Body of pancreas (tissue), 4 donors: ENCODE results near the gene GATA1. TPM values are rescaled to one million over a fixed set of nuclear protein-coding genes. Genes with fewer than 3 reads are reported as not detected.

Experiments used
- ATAC-seq: fragments of 150-250 bp; one replicate; pipeline ENCODE4 v1.9.1; 2016
- DNase-seq, 4 donors: peaks; one replicate each; pipeline ENCODE4 v3.0.0-alpha.2; 2019
- H3K27ac ChIP-seq, 4 donors: fragments of 200-600 bp; sonication (generic); 1 replicate in 3 of 4; 2 replicates in 1 of 4; pipeline versions ENCODE4 v1.5.1 to v1.6.1; 2016 to 2019; ENCODE audit warnings: mild to moderate bottlenecking in 1 of 4, mixed read lengths in 1 of 4, moderate library complexity in 1 of 4
- H3K27me3 ChIP-seq, 2 donors: fragments of 200-600 bp; sonication (generic); one replicate each; pipeline ENCODE4 v1.6.0; 2016; ENCODE audit warnings: mild to moderate bottlenecking in 1 of 2
- H3K36me3 ChIP-seq, 2 donors: fragments of 200-600 bp; sonication (generic); replicated peaks in 1 of 2; 2 replicates each; pipeline ENCODE4 v1.5.1; 2016; ENCODE audit warnings: low read depth in 2 of 2; ENCODE audit not compliant: insufficient read depth in 1 of 2
- H3K4me1 ChIP-seq: fragments of 200-600 bp; sonication (generic); one replicate; pipeline ENCODE4 v1.6.0; 2016
- H3K4me3 ChIP-seq, 2 donors: fragments of 200-600 bp; sonication (generic); 1 replicate in 1 of 2; 2 replicates in 1 of 2; pipeline ENCODE4 v1.5.1; 2016 to 2019
- H3K9me3 ChIP-seq, 3 donors: fragments of 200-600 bp; sonication (generic); 1 replicate in 2 of 3; 2 replicates in 1 of 3; pipeline ENCODE4 v1.5.1; 2016
- CTCF ChIP-seq, 7 experiments: fragments of 450-650 bp in 4 of 7; fragments of 200-600 bp in 3 of 7; sonication (generic) in 3 of 7; IDR thresholded peaks; one replicate each; pipeline ENCODE4 v1.5.1; 2016 to 2019; ENCODE audit warnings: antibody characterized with exemption in 7 of 7
- POLR2A ChIP-seq, 3 donors: fragments of 450-650 bp; IDR thresholded peaks; one replicate each; pipeline ENCODE4 v1.6.1; 2016; ENCODE audit warnings: antibody characterized with exemption in 3 of 3, mild to moderate bottlenecking in 2 of 3
- WGBS, 2 donors: methylation state at CpG; one replicate each; pipeline ENCODE4 v1.1.5; 2017; 5-methylcytosine and 5-hydroxymethylcytosine counted together
- intact Hi-C: fragments of 100-400 bp; cut with DNase I; formaldehyde crosslinking; loops from one replicate; pipeline ENCODE4 v1.15.1; 2023
- total RNA-seq, 2 donors: library from RNA; depleted of rRNA; stranded (reverse); fragments of >200 nt; gene quantifications; one replicate each; pipeline ENCODE4 v1.1.0, GENCODE V29; 2016

The GATA1 gene
- total RNA-seq, 2 donors from 2014 or later, result not detected

DNA sequence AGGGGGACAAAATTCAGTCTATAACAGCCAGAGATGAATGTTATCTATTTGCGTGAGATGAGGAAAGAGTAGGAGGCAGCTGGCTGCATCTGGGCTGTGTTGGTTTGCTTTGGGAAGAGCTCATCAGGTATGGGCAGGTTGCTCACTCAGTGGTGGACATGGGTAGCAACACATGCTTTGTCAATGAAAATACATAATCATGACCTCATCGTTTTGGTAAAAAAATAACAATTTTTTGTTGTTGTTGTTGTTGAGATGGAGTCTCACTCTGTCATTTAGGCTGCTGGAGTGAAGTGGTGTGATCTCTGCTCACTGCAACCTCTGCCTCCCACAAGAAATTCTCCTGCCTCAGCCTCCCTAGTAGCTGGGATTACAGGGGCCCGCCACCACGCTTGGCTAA, 41.2 kb upstream of the GATA1 start:
- Histone ChIP-seq H3K4me1 (no peaks in the 10 kb centered on the region), H3K9me3 (no peaks in the 10 kb centered on the region), H3K36me3 (no peaks in the 10 kb centered on the region), H3K4me3 (no peak overlapping the region), H3K27ac (no peak overlapping the region), H3K27me3 (no peaks in the 10 kb centered on the region)
- ATAC-seq, result no peak
- no peak for DNase-seq
- intact Hi-C loops, result no loop called here
- 62 to 88% methylated on average over 4 of the region's 4 CpGs for WGBS, 2 donors
- TF ChIP-seq CTCF (IDR thresholded peaks at IDR 0.05) (no peak), POLR2A (IDR thresholded peaks at IDR 0.05) (no peak)

DNA sequence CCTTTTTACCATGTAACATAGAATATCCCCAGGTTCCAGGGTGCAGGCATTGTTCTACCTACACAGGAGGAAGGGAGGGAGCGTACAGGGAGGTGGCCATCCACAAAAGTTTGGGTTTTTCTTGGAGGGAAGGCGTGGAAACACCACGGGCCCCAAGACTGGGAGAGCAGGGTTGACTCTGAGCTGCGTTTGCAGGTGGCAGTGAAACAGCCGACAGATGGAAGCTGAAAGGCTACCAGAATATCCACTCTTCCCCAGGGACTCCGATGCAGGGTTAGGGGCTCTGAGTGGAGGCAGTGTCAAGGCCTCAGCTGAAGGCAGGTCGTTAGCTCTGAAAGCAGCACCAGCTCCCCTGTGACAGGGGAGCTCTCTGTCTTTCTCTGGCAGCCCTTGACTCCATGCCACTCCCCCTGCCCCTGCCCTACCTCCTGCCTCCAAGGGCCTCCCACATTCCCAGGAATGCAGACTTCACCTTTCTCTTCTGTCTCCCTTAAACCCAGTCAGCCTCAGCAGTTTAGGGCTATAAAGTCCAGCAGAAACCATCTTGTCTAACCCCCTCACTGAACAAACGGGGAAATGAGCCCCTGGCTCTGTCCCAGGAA, 38.9 kb upstream of the GATA1 start:
- intact Hi-C loops, result no loop called here
- H3K4me1 ChIP-seq, result no peaks in the 10 kb centered on the region
- no peak for DNase-seq
- no peak for ATAC-seq
- H3K9me3 ChIP-seq, result no peaks in the 10 kb centered on the region
- no peak overlapping the region for H3K4me3 ChIP-seq
- H3K27ac ChIP-seq, result no peak overlapping the region
- WGBS, 2 donors, result 53 to 62% methylated on average over 3 to 7 of the region's 8 CpGs
- no peak for TF ChIP-seq CTCF (IDR thresholded peaks at IDR 0.05)
- TF ChIP-seq POLR2A (IDR thresholded peaks at IDR 0.05), result no peak
- no peaks in the 10 kb centered on the region for H3K36me3 ChIP-seq
- no peaks in the 10 kb centered on the region for H3K27me3 ChIP-seq

DNA sequence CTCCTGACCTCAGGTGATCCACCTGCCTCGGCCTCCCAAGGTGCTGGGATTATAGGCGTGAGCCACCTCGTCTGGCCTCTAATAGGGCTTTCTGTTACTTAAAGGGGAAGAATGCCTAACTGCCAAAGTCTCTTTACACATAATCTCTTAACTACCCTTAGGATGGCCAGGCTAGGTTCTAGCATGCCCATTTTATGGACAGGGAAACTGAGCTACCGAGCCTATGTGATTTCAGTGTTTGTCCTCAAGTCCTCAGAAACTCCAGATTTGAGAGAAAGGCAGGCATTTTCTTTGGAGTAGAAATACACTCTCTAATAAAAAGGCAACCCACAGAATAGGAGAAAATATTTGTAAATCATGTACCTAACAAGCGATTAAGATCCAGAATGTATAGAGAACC, 37.2 kb upstream of the GATA1 start:
- TF ChIP-seq CTCF (IDR thresholded peaks at IDR 0.05), result no peak
- no peak for TF ChIP-seq POLR2A (IDR thresholded peaks at IDR 0.05)
- ATAC-seq (no peak), DNase-seq (no peak)
- WGBS, 2 donors, result 74 to 91% methylated on average over 4 of the region's 5 CpGs
- no peaks in the 10 kb centered on the region for H3K36me3 ChIP-seq
- H3K4me3 ChIP-seq, result no peak overlapping the region
- H3K9me3 ChIP-seq, result no peaks in the 10 kb centered on the region
- H3K27ac ChIP-seq, result no peak overlapping the region
- H3K27me3 ChIP-seq, result no peaks in the 10 kb centered on the region
- intact Hi-C loops, result no loop called here
- H3K4me1 ChIP-seq, result no peaks in the 10 kb centered on the region

- Histone ChIP-seq H3K27me3 (no peaks in the 10 kb centered on the region), H3K36me3 (no peaks in the 10 kb centered on the region), H3K27ac (no peak overlapping the region), H3K4me1 (no peaks in the 10 kb centered on the region), H3K4me3 (no peak overlapping the region), H3K9me3 (no peaks in the 10 kb centered on the region)
- 76 to 90% methylated on average over 3 of the region's 3 CpGs for WGBS, 2 donors
- ATAC-seq (no peak), DNase-seq (no peak)
- TF ChIP-seq POLR2A (IDR thresholded peaks at IDR 0.05) (no peak), CTCF (IDR thresholded peaks at IDR 0.05) (no peak)
- intact Hi-C loops, result no loop called here
These were observed 35.0 kb upstream of the GATA1 start for GRCh38 chrX:48751343-48751742.

DNA sequence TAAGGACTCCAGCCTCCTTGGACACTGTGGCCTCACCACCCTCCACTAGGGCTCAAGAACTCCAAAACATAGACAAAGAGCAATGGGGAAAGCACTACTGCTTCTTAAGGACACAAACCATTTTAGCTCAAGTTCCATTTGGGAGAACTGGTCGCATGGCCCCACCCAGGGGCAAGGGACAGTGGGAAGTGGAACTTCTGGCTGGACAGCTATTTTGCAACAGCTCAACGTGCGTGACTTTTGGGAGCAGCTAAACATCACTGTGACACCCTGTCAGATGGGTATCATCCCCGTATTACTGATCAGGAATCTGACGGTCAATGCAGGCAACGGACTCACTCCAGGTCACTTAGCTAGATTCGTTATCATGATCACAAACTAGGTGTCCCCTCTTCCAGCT, 33.9 kb upstream of the GATA1 start:
- Histone ChIP-seq H3K4me3 (no peak overlapping the region), H3K27ac (no peak overlapping the region), H3K36me3 (no peaks in the 10 kb centered on the region), H3K4me1 (no peaks in the 10 kb centered on the region), H3K27me3 (no peaks in the 10 kb centered on the region), H3K9me3 (no peaks in the 10 kb centered on the region)
- intact Hi-C loops, result no loop called here
- TF ChIP-seq CTCF (IDR thresholded peaks at IDR 0.05) (no peak), POLR2A (IDR thresholded peaks at IDR 0.05) (no peak)
- DNase-seq, result no peak
- ATAC-seq, result no peak
- WGBS, 2 donors, result 52 to 70% methylated on average over 4 to 7 of the region's 7 CpGs
